NCI-H2171 treated with DMSO at 0.1 percent for 48 hours (cell line): ENCODE data around the gene ZNF557.
A peak's percentile ranks its signal among the peaks of the same experiment; 100 is the strongest.

Experiments
- DNase-seq: peaks from one replicate; lab custom pipeline; 2025; lab: John Stamatoyannopoulos, UW

The ZNF557 gene

GRCh38 chr19:7076151-7076550, 6.6 kb downstream of the ZNF557 start:
- no peak for DNase-seq

- DNase-seq: no peak
These were observed 8.5 kb downstream of the ZNF557 start for GRCh38 chr19:7078008-7078407.

- DNase-seq: peak; percentile 5
These were observed 13.8 kb downstream of the ZNF557 start for GRCh38 chr19:7083076-7083956.

- no peak for DNase-seq
These were observed 19.5 kb downstream of the ZNF557 start for GRCh38 chr19:7088999-7089398.

GRCh38 chr19:7098096-7098495, 28.6 kb downstream of the ZNF557 start:
- DNase-seq: no peak

GRCh38 chr19:7098701-7099596, 29.4 kb downstream of the ZNF557 start:
- peak; percentile 91 for DNase-seq

- no peak for DNase-seq
These were observed 30.1 kb downstream of the ZNF557 start for GRCh38 chr19:7099597-7099921.

GRCh38 chr19:7101498-7102253, 32.2 kb downstream of the ZNF557 start:
- DNase-seq: no peak

- no peak for DNase-seq
These were observed 35.4 kb downstream of the ZNF557 start for GRCh38 chr19:7104747-7105447.

GRCh38 chr19:7106711-7107657, 37.5 kb downstream of the ZNF557 start:
- DNase-seq: no peak

GRCh38 chr19:7109678-7110289, 40.3 kb downstream of the ZNF557 start:
- DNase-seq: no peak

- no peak for DNase-seq
These were observed 43.2 kb downstream of the ZNF557 start for GRCh38 chr19:7112675-7113074.

- DNase-seq: no peak
These were observed 43.7 kb downstream of the ZNF557 start for GRCh38 chr19:7113233-7113632.

- DNase-seq: no peak
These were observed 46.2 kb downstream of the ZNF557 start for GRCh38 chr19:7115721-7116120.

GRCh38 chr19:7117248-7117647, 47.7 kb downstream of the ZNF557 start:
- no peak for DNase-seq

- DNase-seq: no peak
These were observed 50.1 kb downstream of the ZNF557 start for GRCh38 chr19:7119582-7119981.

- no peak for DNase-seq
These were observed 51.0 kb downstream of the ZNF557 start for GRCh38 chr19:7120499-7120898.

GRCh38 chr19:7122701-7123100, 53.2 kb downstream of the ZNF557 start:
- no peak for DNase-seq

GRCh38 chr19:7124782-7125181, 55.3 kb downstream of the ZNF557 start:
- DNase-seq: no peak

- no peak for DNase-seq
These were observed 55.7 kb downstream of the ZNF557 start for GRCh38 chr19:7125221-7125620.
